ENCODE data around the gene DPP6. TPM values are rescaled to one million over a fixed set of nuclear protein-coding genes. Genes with fewer than 3 reads are reported as not detected.

Gene DPP6
- total RNA-seq, 4 donors from 2014 or later: 0.30 to 11.8 (median 10.7) TPM

DNA sequence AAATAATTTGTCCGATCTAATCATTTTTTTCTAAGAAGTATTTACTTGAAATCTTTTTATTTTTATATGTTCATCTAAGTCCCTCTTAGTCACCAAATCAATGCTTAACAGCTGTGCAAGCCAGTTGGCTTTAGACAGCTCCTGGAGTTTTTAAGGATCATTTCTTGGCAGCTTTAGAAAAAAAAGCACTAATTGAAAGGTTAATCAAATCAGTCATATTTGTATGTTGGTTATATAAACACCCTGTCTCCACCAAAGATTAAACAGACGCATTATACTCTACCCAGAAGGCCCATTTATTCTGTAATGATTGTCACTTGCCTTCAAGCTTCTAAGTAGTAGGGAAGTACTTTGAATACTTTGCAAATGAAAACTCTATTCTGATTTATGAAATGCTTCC lies 890.5 kb downstream of the DPP6 start:
- WGBS: 78% methylated on average over 2 of the region's 2 CpGs
- peaks cover 50% of the 10 kb centered on the region for H3K36me3 ChIP-seq
- no peaks in the 10 kb centered on the region for H3K9me3 ChIP-seq
- no peaks in the 10 kb centered on the region for H3K27me3 ChIP-seq
- H3K27ac ChIP-seq: no peak overlapping the region
- TF ChIP-seq, protein P1, sequence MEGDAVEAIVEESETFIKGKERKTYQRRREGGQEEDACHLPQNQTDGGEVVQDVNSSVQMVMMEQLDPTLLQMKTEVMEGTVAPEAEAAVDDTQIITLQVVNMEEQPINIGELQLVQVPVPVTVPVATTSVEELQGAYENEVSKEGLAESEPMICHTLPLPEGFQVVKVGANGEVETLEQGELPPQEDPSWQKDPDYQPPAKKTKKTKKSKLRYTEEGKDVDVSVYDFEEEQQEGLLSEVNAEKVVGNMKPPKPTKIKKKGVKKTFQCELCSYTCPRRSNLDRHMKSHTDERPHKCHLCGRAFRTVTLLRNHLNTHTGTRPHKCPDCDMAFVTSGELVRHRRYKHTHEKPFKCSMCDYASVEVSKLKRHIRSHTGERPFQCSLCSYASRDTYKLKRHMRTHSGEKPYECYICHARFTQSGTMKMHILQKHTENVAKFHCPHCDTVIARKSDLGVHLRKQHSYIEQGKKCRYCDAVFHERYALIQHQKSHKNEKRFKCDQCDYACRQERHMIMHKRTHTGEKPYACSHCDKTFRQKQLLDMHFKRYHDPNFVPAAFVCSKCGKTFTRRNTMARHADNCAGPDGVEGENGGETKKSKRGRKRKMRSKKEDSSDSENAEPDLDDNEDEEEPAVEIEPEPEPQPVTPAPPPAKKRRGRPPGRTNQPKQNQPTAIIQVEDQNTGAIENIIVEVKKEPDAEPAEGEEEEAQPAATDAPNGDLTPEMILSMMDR (IDR thresholded peaks at IDR 0.05): no peak
- TF ChIP-seq EP300 (IDR thresholded peaks at IDR 0.05) (no peak), POLR2AphosphoS5 (IDR thresholded peaks at IDR 0.05) (no peak), POLR2A (IDR thresholded peaks at IDR 0.05) (no peak)
- H3K4me3 ChIP-seq: no peak overlapping the region
- no peaks in the 10 kb centered on the region for H3K4me1 ChIP-seq
- no peak for DNase-seq (ENCODE audit: low spot score in 2 of 2)
